Hepatocyte (in vitro differentiated cells): ENCODE results near the gene CCDC154.

ENCODE experiments used
- CTCF ChIP-seq: fragments of 200-600 bp; sonication (generic); IDR thresholded peaks from 2 replicates; pipeline ENCODE4 v1.5.1; 2016; ENCODE audit warnings: antibody characterized with exemption, mild to moderate bottlenecking; ENCODE audit not compliant: poor library complexity
- EZH2phosphoT487 ChIP-seq: fragments of 200-600 bp; sonication (generic); IDR thresholded peaks from one replicate; pipeline ENCODE4 v1.6.1; 2018; ENCODE audit warnings: antibody characterized with exemption, mild to moderate bottlenecking, low read depth, moderate library complexity; ENCODE audit not compliant: unreplicated experiment, severe bottlenecking

GRCh38 chr16:1453316-1453715 is 9.0 kb upstream of the CCDC154 start:
- TF ChIP-seq CTCF (no peak), EZH2phosphoT487 (no peak)
